DND-41 (cell line): ENCODE measurements around the gene CRYBG1.

Experiments
- ATAC-seq: fragments of 200-7000 bp; cut with Tn5 transposase; 3 replicates; pipeline ENCODE4 v1.9.1; 2021; ENCODE audit warnings: low read depth; ENCODE audit not compliant: insufficient read depth
- DNase-seq: peaks from one replicate; pipeline ENCODE4 v3.0.0-alpha.2; 2020
- H2AFZ ChIP-seq: 2 replicates; pipeline ENCODE4 v1.6.0; 2012; ENCODE audit warnings: low read depth, low read length
- H3K27ac ChIP-seq: 2 replicates; pipeline ENCODE4 v1.5.1; 2012; ENCODE audit warnings: low read length, inconsistent platforms
- H3K27me3 ChIP-seq: fragments of 200-600 bp; sonication (generic); 2 replicates; pipeline ENCODE4 v1.6.0; 2012; ENCODE audit warnings: low read length, mild to moderate bottlenecking, inconsistent platforms; ENCODE audit not compliant: insufficient read depth, poor library complexity
- H3K36me3 ChIP-seq: 2 replicates; pipeline ENCODE4 v1.5.1; 2012; ENCODE audit warnings: low read length, inconsistent platforms; ENCODE audit not compliant: insufficient read depth
- H3K4me1 ChIP-seq: 2 replicates; pipeline ENCODE4 v1.5.1; 2012; ENCODE audit warnings: mild to moderate bottlenecking, low read length; ENCODE audit not compliant: insufficient read depth
- H3K4me2 ChIP-seq: 2 replicates; pipeline ENCODE4 v1.6.0; 2012; ENCODE audit warnings: mild to moderate bottlenecking, moderate library complexity, low read length, inconsistent platforms; ENCODE audit not compliant: insufficient read depth
- H3K4me3 ChIP-seq, 2 experiments: fragments of 200-600 bp in 1 of 2; shearing (Covaris generic) in 1 of 2; 2 replicates each; pipeline ENCODE4 v1.5.1; 2012 to 2016; ENCODE audit warnings: inconsistent platforms in 2 of 2, low read length in 2 of 2, mild to moderate bottlenecking in 2 of 2, low read depth in 1 of 2, moderate library complexity in 1 of 2
- H3K79me2 ChIP-seq: 2 replicates; pipeline ENCODE4 v1.6.0; 2012; ENCODE audit warnings: low read length, inconsistent platforms; ENCODE audit not compliant: insufficient read depth
- H3K9ac ChIP-seq: 2 replicates; pipeline ENCODE4 v1.6.0; 2012; ENCODE audit warnings: low read depth, mild to moderate bottlenecking, inconsistent platforms, low read length, moderate library complexity
- H3K9me3 ChIP-seq: 2 replicates; pipeline ENCODE4 v1.5.1; 2012; ENCODE audit warnings: low read length, moderate library complexity, mild to moderate bottlenecking, inconsistent platforms; ENCODE audit not compliant: insufficient read depth, severe bottlenecking
- H4K20me1 ChIP-seq: 2 replicates; pipeline ENCODE4 v1.6.0; 2012; ENCODE audit warnings: low read length; ENCODE audit not compliant: insufficient read depth
- CTCF ChIP-seq: IDR thresholded peaks from 2 replicates; pipeline ENCODE4 v1.5.1; 2012; ENCODE audit warnings: borderline replicate concordance, low read length, moderate library complexity, mild to moderate bottlenecking; ENCODE audit not compliant: poor library complexity, severe bottlenecking; ENCODE audit errors: extremely low read depth
- EZH2 ChIP-seq: IDR thresholded peaks from 3 replicates; pipeline ENCODE4 v1.6.1; 2012; ENCODE audit warnings: borderline replicate concordance, low read depth, mild to moderate bottlenecking, moderate library complexity, low read length, inconsistent platforms; ENCODE audit not compliant: severe bottlenecking

CRYBG1 gene

GRCh38 chr6:106611030-106611429 is 250.5 kb downstream of the CRYBG1 start:
- Histone ChIP-seq H3K27ac (no peak overlapping the region), H3K4me3 (no peak overlapping the region), H3K9me3 (no peaks in the 10 kb centered on the region), H3K4me2 (no peak overlapping the region), H3K36me3 (no peaks in the 10 kb centered on the region), H3K4me1 (no peaks in the 10 kb centered on the region), H3K79me2 (no peaks in the 10 kb centered on the region), H4K20me1 (no peaks in the 10 kb centered on the region), H3K9ac (no peak overlapping the region), H3K27me3 (no peaks in the 10 kb centered on the region), H2AFZ (no peak overlapping the region)
- no peak for ATAC-seq
- no peak for DNase-seq
- TF ChIP-seq EZH2 (no peak), CTCF (no peak)

GRCh38 chr6:106612671-106613416 is 252.3 kb downstream of the CRYBG1 start:
- TF ChIP-seq EZH2 (no peak), CTCF (no peak)
- Histone ChIP-seq H3K27me3 (no peaks in the 10 kb centered on the region), H3K4me3 (no peak overlapping the region), H3K27ac (no peak overlapping the region), H3K79me2 (no peaks in the 10 kb centered on the region), H3K9me3 (no peaks in the 10 kb centered on the region), H3K4me2 (no peak overlapping the region), H2AFZ (no peak overlapping the region), H4K20me1 (no peaks in the 10 kb centered on the region), H3K36me3 (no peaks in the 10 kb centered on the region; the same call in 1 of the 2 replicates), H3K4me1 (no peaks in the 10 kb centered on the region), H3K9ac (no peak overlapping the region)
- DNase-seq (no peak), ATAC-seq (no peak)

- no peak for DNase-seq
- no peak overlapping the region for H3K27ac ChIP-seq
- ATAC-seq = no peak
- H2AFZ ChIP-seq = no peak overlapping the region
- no peak overlapping the region for H3K4me3 ChIP-seq
- H4K20me1 ChIP-seq = no peaks in the 10 kb centered on the region
- no peak for TF ChIP-seq CTCF
- no peak for TF ChIP-seq EZH2
- no peaks in the 10 kb centered on the region for H3K9me3 ChIP-seq
- H3K79me2 ChIP-seq = no peaks in the 10 kb centered on the region
- no peak overlapping the region for H3K9ac ChIP-seq
- H3K36me3 ChIP-seq = peaks cover 5% of the 10 kb centered on the region; the same call in 1 of the 2 replicates
- no peaks in the 10 kb centered on the region for H3K27me3 ChIP-seq
- no peaks in the 10 kb centered on the region for H3K4me1 ChIP-seq
- H3K4me2 ChIP-seq = no peak overlapping the region
Measured at GRCh38 chr6:106613590-106613989, 253.1 kb downstream of the CRYBG1 start.
